Karpas-422 (cell line): ENCODE results near the gene TENM4. TPM values are rescaled to one million over a fixed set of nuclear protein-coding genes. Genes with fewer than 3 reads are reported as not detected.

Source experiments
- DNase-seq: peaks from one replicate; pipeline ENCODE4 v3.0.0-alpha.2; 2015
- H2AFZ ChIP-seq: fragments of 200-600 bp; sonication (generic); 2 replicates; pipeline ENCODE4 v1.6.1; 2014; ENCODE audit warnings: antibody characterized with exemption, low read length, mixed read lengths
- H3K27ac ChIP-seq: fragments of 200-600 bp; sonication (generic); 2 replicates; pipeline ENCODE4 v1.5.1; 2014; ENCODE audit warnings: mild to moderate bottlenecking, low read length, moderate library complexity
- H3K27me3 ChIP-seq: fragments of 200-600 bp; sonication (generic); 2 replicates; pipeline ENCODE4 v1.6.1; 2014; ENCODE audit warnings: low read length, mixed read lengths
- H3K36me3 ChIP-seq: fragments of 200-600 bp; sonication (generic); 2 replicates; pipeline ENCODE4 v1.6.1; 2014; ENCODE audit warnings: low read length, mixed read lengths; ENCODE audit not compliant: insufficient read depth
- H3K4me1 ChIP-seq: fragments of 200-600 bp; sonication (generic); 2 replicates; pipeline ENCODE4 v1.6.1; 2014; ENCODE audit warnings: mild to moderate bottlenecking, low read length, mixed read lengths
- H3K4me2 ChIP-seq: fragments of 200-600 bp; sonication (generic); 2 replicates; pipeline ENCODE4 v1.6.1; 2014; ENCODE audit warnings: low read length, low read depth, mild to moderate bottlenecking; ENCODE audit not compliant: poor library complexity, severe bottlenecking
- H3K4me3 ChIP-seq: fragments of 200-600 bp; sonication (generic); 2 replicates; pipeline ENCODE4 v1.5.1; 2014; ENCODE audit warnings: mild to moderate bottlenecking, antibody characterized with exemption, low read length, mixed read lengths
- H3K79me2 ChIP-seq: fragments of 200-600 bp; sonication (generic); 2 replicates; pipeline ENCODE4 v1.6.1; 2014; ENCODE audit warnings: mild to moderate bottlenecking, low read length, mixed read lengths
- H3K9ac ChIP-seq: fragments of 200-600 bp; sonication (generic); 2 replicates; pipeline ENCODE4 v1.6.0; 2014; ENCODE audit warnings: low read length
- H3K9me2 ChIP-seq: fragments of 200-600 bp; sonication (generic), shearing (Covaris generic); replicated peaks from 2 replicates; pipeline ENCODE4 v1.6.0; 2014; ENCODE audit warnings: mild to moderate bottlenecking, low read length, moderate library complexity; ENCODE audit not compliant: insufficient read depth
- H3K9me3 ChIP-seq: fragments of 300-700, 200-600 bp; sonication (generic); 2 replicates; pipeline ENCODE4 v1.6.1; 2014; ENCODE audit warnings: low read length, mixed read lengths
- H4K20me1 ChIP-seq: fragments of 200-600 bp; sonication (generic); 2 replicates; pipeline ENCODE4 v1.6.1; 2014; ENCODE audit warnings: mild to moderate bottlenecking, antibody characterized with exemption, low read length, low read depth; ENCODE audit not compliant: insufficient read depth
- total RNA-seq: library from RNA; depleted of rRNA; stranded (reverse); fragments of >200 nt; shearing (Covaris generic); gene quantifications from 2 replicates; pipeline ENCODE4 v1.2.3, GENCODE V29; 2014; ENCODE audit warnings: low replicate concordance

The TENM4 gene
- total RNA-seq, 1 experiment from 2014 or later: not detected

- no peak for DNase-seq
- H2AFZ ChIP-seq: no peak overlapping the region
- no peaks in the 10 kb centered on the region for H3K79me2 ChIP-seq
- no peak overlapping the region for H3K4me2 ChIP-seq
- no peaks in the 10 kb centered on the region for H3K27me3 ChIP-seq
- H3K9me2 ChIP-seq: no peaks in the 10 kb centered on the region
- no peaks in the 10 kb centered on the region for H3K36me3 ChIP-seq
- H3K9me3 ChIP-seq: no peaks in the 10 kb centered on the region
- no peak overlapping the region for H3K27ac ChIP-seq
- no peak overlapping the region for H3K9ac ChIP-seq
- no peaks in the 10 kb centered on the region for H4K20me1 ChIP-seq
- no peak overlapping the region for H3K4me3 ChIP-seq
- no peaks in the 10 kb centered on the region for H3K4me1 ChIP-seq
These were observed 652.3 kb downstream of the TENM4 start for GRCh38 chr11:78788533-78788932.

DNA sequence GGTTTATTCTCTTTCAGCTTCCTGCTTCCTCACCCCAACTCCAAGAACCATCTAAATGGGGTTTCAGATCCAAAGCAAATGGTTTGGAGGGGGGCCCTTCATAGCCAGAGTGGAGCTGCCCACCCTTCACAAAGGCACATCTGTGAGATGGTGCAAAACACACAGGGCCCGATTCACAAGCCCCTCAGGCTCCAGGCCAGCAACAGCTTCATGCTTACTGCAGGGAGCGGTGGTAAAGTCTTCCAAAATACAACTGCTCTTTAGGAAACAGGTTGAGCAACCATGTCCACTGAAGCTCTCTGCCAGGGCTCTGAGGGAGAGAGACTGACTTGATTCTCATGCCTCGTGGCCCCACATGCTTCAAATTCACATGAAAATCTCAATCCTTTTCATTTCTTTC is 653.1 kb downstream of the TENM4 start:
- H3K36me3 ChIP-seq: no peaks in the 10 kb centered on the region
- H3K27me3 ChIP-seq: no peaks in the 10 kb centered on the region
- H3K9me2 ChIP-seq: no peaks in the 10 kb centered on the region
- H3K4me2 ChIP-seq: no peak overlapping the region
- no peaks in the 10 kb centered on the region for H4K20me1 ChIP-seq
- no peaks in the 10 kb centered on the region for H3K79me2 ChIP-seq
- no peak overlapping the region for H3K4me3 ChIP-seq
- no peak overlapping the region for H2AFZ ChIP-seq
- H3K9me3 ChIP-seq: no peaks in the 10 kb centered on the region
- H3K4me1 ChIP-seq: no peaks in the 10 kb centered on the region
- no peak for DNase-seq
- H3K9ac ChIP-seq: no peak overlapping the region
- no peak overlapping the region for H3K27ac ChIP-seq

GRCh38 chr11:78786746-78787145 is 654.1 kb downstream of the TENM4 start:
- Histone ChIP-seq H3K79me2 (no peaks in the 10 kb centered on the region), H3K9me3 (no peaks in the 10 kb centered on the region), H3K9ac (no peak overlapping the region)

GRCh38 chr11:78786086-78786485 is 654.7 kb downstream of the TENM4 start:
- no peak for DNase-seq
- no peak overlapping the region for H3K9ac ChIP-seq
- H3K4me2 ChIP-seq: no peak overlapping the region
- H3K9me2 ChIP-seq: no peaks in the 10 kb centered on the region
- H3K27ac ChIP-seq: no peak overlapping the region
- no peaks in the 10 kb centered on the region for H3K36me3 ChIP-seq
- H4K20me1 ChIP-seq: no peaks in the 10 kb centered on the region
- no peaks in the 10 kb centered on the region for H3K4me1 ChIP-seq
- no peaks in the 10 kb centered on the region for H3K9me3 ChIP-seq
- H2AFZ ChIP-seq: no peak overlapping the region
- no peaks in the 10 kb centered on the region for H3K27me3 ChIP-seq
- H3K79me2 ChIP-seq: no peaks in the 10 kb centered on the region
- H3K4me3 ChIP-seq: no peak overlapping the region

More at GRCh38 chr11:78786746-78787145, 654.1 kb downstream of the TENM4 start:
- Histone ChIP-seq H3K4me1 (no peaks in the 10 kb centered on the region), H3K4me3 (no peak overlapping the region), H3K36me3 (no peaks in the 10 kb centered on the region), H3K27ac (no peak overlapping the region), H3K9me2 (no peaks in the 10 kb centered on the region), H3K4me2 (no peak overlapping the region), H2AFZ (no peak overlapping the region), H4K20me1 (no peaks in the 10 kb centered on the region), H3K27me3 (no peaks in the 10 kb centered on the region)
- DNase-seq: no peak

DNA sequence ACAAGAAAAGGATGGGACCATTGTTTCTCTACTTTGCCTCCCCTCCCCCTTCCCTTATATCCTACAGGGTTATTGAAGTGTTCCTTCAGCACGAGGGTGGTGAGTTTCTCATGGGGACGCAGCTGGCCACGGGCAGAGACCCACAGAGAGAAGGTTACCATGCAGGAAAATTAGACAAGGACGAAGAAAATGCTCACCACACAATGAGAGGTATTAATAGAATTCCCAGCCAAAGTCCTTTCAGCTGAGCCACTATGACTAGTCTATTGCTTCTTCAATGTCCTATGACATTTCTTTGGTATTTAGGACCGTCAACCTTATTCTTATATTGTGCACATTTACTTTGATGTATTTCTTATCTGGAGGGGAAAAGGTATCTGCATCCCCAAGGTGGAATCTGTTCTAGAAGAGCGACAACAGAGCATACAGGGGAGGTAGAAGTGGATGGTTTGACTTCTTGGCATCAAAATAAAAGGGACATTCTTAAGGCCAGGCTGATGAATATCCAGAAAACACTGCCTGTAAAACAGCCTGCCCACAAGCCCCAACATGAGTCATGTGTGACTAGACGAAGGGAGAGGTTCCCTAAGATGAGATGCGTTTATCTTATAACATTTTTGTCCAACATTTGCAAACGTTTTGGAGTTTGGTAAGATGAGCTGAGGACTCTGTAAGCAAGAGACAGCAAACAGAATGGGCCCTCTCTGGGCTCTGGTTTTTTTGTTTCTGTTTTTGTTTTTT is 656.3 kb downstream of the TENM4 start:
- Histone ChIP-seq H3K9ac (no peak overlapping the region), H3K36me3 (no peaks in the 10 kb centered on the region), H3K79me2 (no peaks in the 10 kb centered on the region), H3K4me3 (no peak overlapping the region), H3K4me1 (no peaks in the 10 kb centered on the region), H3K9me3 (no peaks in the 10 kb centered on the region), H3K9me2 (no peaks in the 10 kb centered on the region), H3K4me2 (no peak overlapping the region), H3K27me3 (no peaks in the 10 kb centered on the region), H2AFZ (no peak overlapping the region), H3K27ac (no peak overlapping the region), H4K20me1 (no peaks in the 10 kb centered on the region)
- no peak for DNase-seq

DNA sequence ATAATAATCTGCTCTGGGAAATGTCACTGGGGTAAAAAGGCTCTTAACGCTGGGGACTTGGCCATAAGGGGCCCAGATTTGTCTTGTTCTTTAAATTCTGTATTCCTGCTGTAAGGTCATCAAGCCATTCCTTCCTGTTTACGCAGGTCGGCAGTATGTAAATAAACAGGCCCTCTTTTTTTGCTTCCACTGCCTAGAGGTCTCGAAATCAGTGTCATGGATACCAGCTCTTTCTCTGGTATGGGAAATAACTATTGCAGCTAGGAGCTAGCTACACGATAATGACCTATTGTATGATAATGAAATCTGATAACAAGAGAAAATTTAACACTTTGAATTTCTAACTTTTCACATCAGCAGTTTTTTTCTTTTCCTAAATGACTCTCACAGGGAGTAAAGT is 657.0 kb downstream of the TENM4 start:
- no peak overlapping the region for H3K4me2 ChIP-seq
- no peak for DNase-seq
- no peak overlapping the region for H3K27ac ChIP-seq
- H3K4me1 ChIP-seq: no peaks in the 10 kb centered on the region
- H4K20me1 ChIP-seq: no peaks in the 10 kb centered on the region
- H3K9me3 ChIP-seq: no peaks in the 10 kb centered on the region
- H2AFZ ChIP-seq: no peak overlapping the region
- no peak overlapping the region for H3K9ac ChIP-seq
- no peak overlapping the region for H3K4me3 ChIP-seq
- no peaks in the 10 kb centered on the region for H3K79me2 ChIP-seq
- H3K9me2 ChIP-seq: no peaks in the 10 kb centered on the region
- no peaks in the 10 kb centered on the region for H3K27me3 ChIP-seq
- H3K36me3 ChIP-seq: no peaks in the 10 kb centered on the region

DNA sequence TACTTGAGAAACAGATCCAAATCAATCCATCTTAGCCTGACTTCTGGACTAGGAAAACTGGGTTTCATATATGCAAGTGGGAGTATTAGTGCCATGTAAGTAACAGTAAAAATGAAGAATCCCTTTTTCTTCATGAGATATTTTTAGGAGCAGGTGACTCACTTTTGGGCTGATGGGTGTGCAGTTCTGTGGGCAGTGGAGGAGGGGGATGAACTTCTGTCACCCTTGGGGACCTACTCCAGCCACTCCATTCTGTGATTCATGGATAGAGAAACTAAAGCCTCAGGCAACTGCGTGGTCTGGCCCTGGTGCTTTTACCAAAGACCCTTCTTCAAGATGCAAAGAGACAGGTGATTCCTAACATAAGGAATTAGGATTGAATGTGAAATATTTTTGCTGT is 657.5 kb downstream of the TENM4 start:
- DNase-seq: no peak
- H3K36me3 ChIP-seq: no peaks in the 10 kb centered on the region
- H3K9me3 ChIP-seq: no peaks in the 10 kb centered on the region
- H3K4me3 ChIP-seq: no peak overlapping the region
- no peak overlapping the region for H3K9ac ChIP-seq
- no peak overlapping the region for H3K27ac ChIP-seq
- no peak overlapping the region for H2AFZ ChIP-seq
- no peaks in the 10 kb centered on the region for H3K4me1 ChIP-seq
- no peaks in the 10 kb centered on the region for H3K79me2 ChIP-seq
- no peaks in the 10 kb centered on the region for H4K20me1 ChIP-seq
- H3K27me3 ChIP-seq: no peaks in the 10 kb centered on the region
- H3K9me2 ChIP-seq: no peaks in the 10 kb centered on the region
- no peak overlapping the region for H3K4me2 ChIP-seq

DNA sequence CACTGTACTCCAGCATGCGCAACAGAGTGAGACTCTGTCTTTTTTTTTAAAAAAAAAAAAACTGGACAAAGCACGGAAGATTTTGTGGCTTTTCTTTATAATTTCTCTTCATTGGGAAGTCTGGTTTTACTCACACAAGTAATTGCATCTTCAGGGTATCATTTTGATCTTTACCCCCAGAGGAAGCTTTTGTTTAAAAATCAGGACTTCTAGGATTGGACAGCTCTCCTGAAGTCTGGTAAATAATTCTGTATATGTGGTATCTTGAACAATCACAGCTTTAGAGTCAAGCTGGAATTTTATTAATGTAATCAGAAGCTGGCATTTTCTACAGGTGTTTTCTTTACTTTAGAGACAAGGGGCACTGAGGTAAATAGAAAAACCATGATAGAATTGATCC is 658.1 kb downstream of the TENM4 start:
- H3K27me3 ChIP-seq: no peaks in the 10 kb centered on the region
- H3K27ac ChIP-seq: no peak overlapping the region
- H3K9me2 ChIP-seq: no peaks in the 10 kb centered on the region
- no peak for DNase-seq
- H3K9ac ChIP-seq: no peak overlapping the region
- H3K4me1 ChIP-seq: no peaks in the 10 kb centered on the region
- no peak overlapping the region for H2AFZ ChIP-seq
- H3K4me2 ChIP-seq: no peak overlapping the region
- H3K4me3 ChIP-seq: no peak overlapping the region
- no peaks in the 10 kb centered on the region for H3K9me3 ChIP-seq
- no peaks in the 10 kb centered on the region for H3K36me3 ChIP-seq
- H3K79me2 ChIP-seq: no peaks in the 10 kb centered on the region
- H4K20me1 ChIP-seq: no peaks in the 10 kb centered on the region
